ENCODE measurements around the gene LMNA. TPM values are rescaled to one million over a fixed set of nuclear protein-coding genes. Genes with fewer than 3 reads are reported as not detected.

Gene LMNA
- total RNA-seq (2021) = 40.7 to 68.8 TPM (median 46.2 TPM) in 3 replicates
- percentile 56 among the genes with signal in this experiment for Bru-seq, nascent RNA
- long read RNA-seq, experiment 1, transcript LMNA-206 (12 exons, 3,190 nt) = major isoform, 28 of 115 reads
- long read RNA-seq, experiment 1, partial matches to known transcripts = 76 of 115 reads
- long read RNA-seq, experiment 1, other reads (novel, unspliced or antisense) = 11 of 115 reads
- long read RNA-seq, experiment 2, transcript LMNA-206 (12 exons, 3,190 nt) = major isoform, 11 of 52 reads
- long read RNA-seq, experiment 2, partial matches to known transcripts = 34 of 52 reads
- long read RNA-seq, experiment 2, other reads (novel, unspliced or antisense) = 7 of 52 reads
- long read RNA-seq, experiment 3, partial matches to known transcripts = 16 of 19 reads
- long read RNA-seq, experiment 3, other reads (novel, unspliced or antisense) = 3 of 19 reads

- peak; percentile 80 for DNase-seq (ENCODE audit: low spot score)
- no peaks in the 10 kb centered on the region for H3K9me3 Mint-ChIP-seq
- POLR2A ChIA-PET = interaction anchor here (1.7 to 2.4 kb wide), 6 partner anchors 8 to 31 kb away, joined by 5 to 12 read pairs (median 10); partner anchors contain the start of gene MEX3A
- H3K36me3 Mint-ChIP-seq = no peaks in the 10 kb centered on the region
- H3K27ac Mint-ChIP-seq = no peak within 1 kb of the TSS
- peak; percentile 91 for ATAC-seq
- CTCF ChIA-PET = interaction anchor here (0.6 to 28.0 kb wide), 9 partner anchors 9 to 778 kb away, joined by 3 to 1176 read pairs (median 9); partner anchors contain the start of genes ARHGEF2, MEX3A and PMF1
- peak within 1 kb of the TSS; percentile 93 for H3K4me3 Mint-ChIP-seq
- H3K27me3 Mint-ChIP-seq (ENCODE audit: low read depth) = peaks cover 18% of the 10 kb centered on the region
- peaks cover 34% of the 10 kb centered on the region for H3K4me1 Mint-ChIP-seq
- TF ChIP-seq AFF4 (CRISPR knock-in tag; IDR thresholded peaks at IDR 0.05; ENCODE audit: borderline replicate concordance) = no peak
- TF ChIP-seq, protein P1, sequence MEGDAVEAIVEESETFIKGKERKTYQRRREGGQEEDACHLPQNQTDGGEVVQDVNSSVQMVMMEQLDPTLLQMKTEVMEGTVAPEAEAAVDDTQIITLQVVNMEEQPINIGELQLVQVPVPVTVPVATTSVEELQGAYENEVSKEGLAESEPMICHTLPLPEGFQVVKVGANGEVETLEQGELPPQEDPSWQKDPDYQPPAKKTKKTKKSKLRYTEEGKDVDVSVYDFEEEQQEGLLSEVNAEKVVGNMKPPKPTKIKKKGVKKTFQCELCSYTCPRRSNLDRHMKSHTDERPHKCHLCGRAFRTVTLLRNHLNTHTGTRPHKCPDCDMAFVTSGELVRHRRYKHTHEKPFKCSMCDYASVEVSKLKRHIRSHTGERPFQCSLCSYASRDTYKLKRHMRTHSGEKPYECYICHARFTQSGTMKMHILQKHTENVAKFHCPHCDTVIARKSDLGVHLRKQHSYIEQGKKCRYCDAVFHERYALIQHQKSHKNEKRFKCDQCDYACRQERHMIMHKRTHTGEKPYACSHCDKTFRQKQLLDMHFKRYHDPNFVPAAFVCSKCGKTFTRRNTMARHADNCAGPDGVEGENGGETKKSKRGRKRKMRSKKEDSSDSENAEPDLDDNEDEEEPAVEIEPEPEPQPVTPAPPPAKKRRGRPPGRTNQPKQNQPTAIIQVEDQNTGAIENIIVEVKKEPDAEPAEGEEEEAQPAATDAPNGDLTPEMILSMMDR (IDR thresholded peaks at IDR 0.05) = no peak
- TF ChIP-seq E2F5 (CRISPR knock-in tag; IDR thresholded peaks at IDR 0.05) = peak; percentile 69
- TF ChIP-seq ZNF232 (CRISPR knock-in tag; IDR thresholded peaks at IDR 0.05) = no peak
- TF ChIP-seq, protein P2, sequence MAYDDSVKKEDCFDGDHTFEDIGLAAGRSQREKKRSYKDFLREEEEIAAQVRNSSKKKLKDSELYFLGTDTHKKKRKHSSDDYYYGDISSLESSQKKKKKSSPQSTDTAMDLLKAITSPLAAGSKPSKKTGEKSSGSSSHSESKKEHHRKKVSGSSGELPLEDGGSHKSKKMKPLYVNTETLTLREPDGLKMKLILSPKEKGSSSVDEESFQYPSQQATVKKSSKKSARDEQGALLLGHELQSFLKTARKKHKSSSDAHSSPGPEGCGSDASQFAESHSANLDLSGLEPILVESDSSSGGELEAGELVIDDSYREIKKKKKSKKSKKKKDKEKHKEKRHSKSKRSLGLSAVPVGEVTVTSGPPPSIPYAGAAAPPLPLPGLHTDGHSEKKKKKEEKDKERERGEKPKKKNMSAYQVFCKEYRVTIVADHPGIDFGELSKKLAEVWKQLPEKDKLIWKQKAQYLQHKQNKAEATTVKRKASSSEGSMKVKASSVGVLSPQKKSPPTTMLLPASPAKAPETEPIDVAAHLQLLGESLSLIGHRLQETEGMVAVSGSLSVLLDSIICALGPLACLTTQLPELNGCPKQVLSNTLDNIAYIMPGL (CRISPR knock-in tag; IDR thresholded peaks at IDR 0.05) = peak; percentile 82; the same call in 1 of the 2 replicates
- TF ChIP-seq NFE2L1 (CRISPR knock-in tag; IDR thresholded peaks at IDR 0.05) = 0 out of 2 replicates have a peak, but pooled peaks have one; percentile 35
- TF ChIP-seq MXD4 (CRISPR knock-in tag; IDR thresholded peaks at IDR 0.05; ENCODE audit: borderline replicate concordance) = no peak
- peak; percentile 39; the same call in 1 of the 2 replicates for TF ChIP-seq ETV6 (CRISPR knock-in tag; IDR thresholded peaks at IDR 0.05)
- TF ChIP-seq, protein P3, sequence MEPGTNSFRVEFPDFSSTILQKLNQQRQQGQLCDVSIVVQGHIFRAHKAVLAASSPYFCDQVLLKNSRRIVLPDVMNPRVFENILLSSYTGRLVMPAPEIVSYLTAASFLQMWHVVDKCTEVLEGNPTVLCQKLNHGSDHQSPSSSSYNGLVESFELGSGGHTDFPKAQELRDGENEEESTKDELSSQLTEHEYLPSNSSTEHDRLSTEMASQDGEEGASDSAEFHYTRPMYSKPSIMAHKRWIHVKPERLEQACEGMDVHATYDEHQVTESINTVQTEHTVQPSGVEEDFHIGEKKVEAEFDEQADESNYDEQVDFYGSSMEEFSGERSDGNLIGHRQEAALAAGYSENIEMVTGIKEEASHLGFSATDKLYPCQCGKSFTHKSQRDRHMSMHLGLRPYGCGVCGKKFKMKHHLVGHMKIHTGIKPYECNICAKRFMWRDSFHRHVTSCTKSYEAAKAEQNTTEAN (CRISPR knock-in tag; IDR thresholded peaks at IDR 0.05) = no peak
- TF ChIP-seq TEAD1 (CRISPR knock-in tag; IDR thresholded peaks at IDR 0.05) = peak; percentile 41; the same call in 1 of the 2 replicates
- TF ChIP-seq IRF2 (CRISPR knock-in tag; IDR thresholded peaks at IDR 0.05; ENCODE audit: borderline replicate concordance, low read depth) = no peak
- TF ChIP-seq ATF6 (CRISPR knock-in tag; IDR thresholded peaks at IDR 0.05) = no peak
- no peak; the same call in 1 of the 2 replicates for TF ChIP-seq SP1 (CRISPR knock-in tag; conservative IDR thresholded peaks at IDR 0.05)
- no peak for TF ChIP-seq SMAD3 (CRISPR knock-in tag; IDR thresholded peaks at IDR 0.05; ENCODE audit: borderline replicate concordance)
- 0 out of 2 replicates have a peak, but pooled peaks have one; percentile 68 for TF ChIP-seq ELF4 (CRISPR knock-in tag; IDR thresholded peaks at IDR 0.05; ENCODE audit: low read depth)
- TF ChIP-seq, protein P4, sequence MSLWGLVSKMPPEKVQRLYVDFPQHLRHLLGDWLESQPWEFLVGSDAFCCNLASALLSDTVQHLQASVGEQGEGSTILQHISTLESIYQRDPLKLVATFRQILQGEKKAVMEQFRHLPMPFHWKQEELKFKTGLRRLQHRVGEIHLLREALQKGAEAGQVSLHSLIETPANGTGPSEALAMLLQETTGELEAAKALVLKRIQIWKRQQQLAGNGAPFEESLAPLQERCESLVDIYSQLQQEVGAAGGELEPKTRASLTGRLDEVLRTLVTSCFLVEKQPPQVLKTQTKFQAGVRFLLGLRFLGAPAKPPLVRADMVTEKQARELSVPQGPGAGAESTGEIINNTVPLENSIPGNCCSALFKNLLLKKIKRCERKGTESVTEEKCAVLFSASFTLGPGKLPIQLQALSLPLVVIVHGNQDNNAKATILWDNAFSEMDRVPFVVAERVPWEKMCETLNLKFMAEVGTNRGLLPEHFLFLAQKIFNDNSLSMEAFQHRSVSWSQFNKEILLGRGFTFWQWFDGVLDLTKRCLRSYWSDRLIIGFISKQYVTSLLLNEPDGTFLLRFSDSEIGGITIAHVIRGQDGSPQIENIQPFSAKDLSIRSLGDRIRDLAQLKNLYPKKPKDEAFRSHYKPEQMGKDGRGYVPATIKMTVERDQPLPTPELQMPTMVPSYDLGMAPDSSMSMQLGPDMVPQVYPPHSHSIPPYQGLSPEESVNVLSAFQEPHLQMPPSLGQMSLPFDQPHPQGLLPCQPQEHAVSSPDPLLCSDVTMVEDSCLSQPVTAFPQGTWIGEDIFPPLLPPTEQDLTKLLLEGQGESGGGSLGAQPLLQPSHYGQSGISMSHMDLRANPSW (CRISPR knock-in tag; conservative IDR thresholded peaks at IDR 0.05; ENCODE audit: low read depth) = no peak
Measured at GRCh38 chr1:156114101-156114918, at the start of gene LMNA. TSS of gene LMNA (plus strand) at chr1:156114711. CDS start at chr1:156114919, 208 bp downstream.
